Body of pancreas (tissue), 4 donors: ENCODE results near the gene CST6.

Source experiments
- CTCF ChIP-seq, 7 experiments: fragments of 450-650 bp in 4 of 7; fragments of 200-600 bp in 3 of 7; sonication (generic) in 3 of 7; IDR thresholded peaks; one replicate each; pipeline ENCODE4 v1.5.1; 2016 to 2019; ENCODE audit warnings: antibody characterized with exemption in 7 of 7
- POLR2A ChIP-seq, 3 donors: fragments of 450-650 bp; IDR thresholded peaks; one replicate each; pipeline ENCODE4 v1.6.1; 2016; ENCODE audit warnings: antibody characterized with exemption in 3 of 3, mild to moderate bottlenecking in 2 of 3

- TF ChIP-seq CTCF (IDR thresholded peaks at IDR 0.05) (peak in 1 of 7 experiments; percentile 21), POLR2A (IDR thresholded peaks at IDR 0.05) (peak in 2 of 3 donors; percentile 67 to 74)
Measured at GRCh38 chr11:66001942-66002647, 9.7 kb upstream of the CST6 start, which contains the start of the genes BANF1 and EIF1AD.
